RWPE1 (cell line): ENCODE results near the gene NSD1.
"Not testable (repeated sequence)": the region's sequence is repeated elsewhere in the genome, so short reads cannot be mapped to it uniquely, and the experiment has no call there.

ENCODE experiments used
- CTCF ChIA-PET: fragments of 350-600 bp; sonication (Branson Sonifier 250); formaldehyde crosslinking; extraction: SDS; loops from one replicate; lab custom pipeline; 2021; lab: Yijun Ruan, JAX
- POLR2A ChIA-PET: fragments of 400-600 bp; formaldehyde crosslinking; extraction: SDS; loops from one replicate; lab custom pipeline; 2020; ENCODE audit warnings: antibody characterized with exemption; ENCODE audit not compliant: low non-redundant PET; lab: Yijun Ruan, JAX
- DNase-seq: peaks from one replicate; pipeline ENCODE4 v3.0.0; 2012; ENCODE audit warnings: low spot score
- H3K27ac ChIP-seq: fragments of 450-650 bp; 2 replicates; pipeline ENCODE4 v1.5.1; 2017
- TF ChIP-seq, protein P1 (sequence below): fragments of 450-650 bp; conservative IDR thresholded peaks from 2 replicates; pipeline ENCODE4 v1.5.1; 2017; ENCODE audit warnings: low read depth, mild to moderate bottlenecking

Gene NSD1

DNA sequence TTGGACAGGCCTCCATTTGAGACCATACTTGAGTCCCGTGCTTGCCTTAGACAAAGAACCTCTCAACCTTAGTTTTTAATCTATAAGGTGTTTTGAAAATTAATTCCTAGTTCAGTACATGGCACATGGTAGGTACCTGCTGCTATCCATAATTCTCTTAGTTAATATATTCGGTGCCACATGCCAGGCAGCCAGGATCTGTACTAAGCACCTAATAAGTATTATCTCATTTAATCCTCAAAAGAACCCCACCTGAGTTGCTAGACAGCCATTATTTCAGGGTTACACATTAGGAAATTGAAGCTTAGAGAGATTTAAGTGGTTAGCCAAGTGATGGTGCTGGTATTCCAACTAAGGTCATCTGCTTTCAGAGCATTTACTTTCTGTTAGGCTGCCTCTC is 29.9 kb downstream of the NSD1 start:
- TF ChIP-seq, protein P1, sequence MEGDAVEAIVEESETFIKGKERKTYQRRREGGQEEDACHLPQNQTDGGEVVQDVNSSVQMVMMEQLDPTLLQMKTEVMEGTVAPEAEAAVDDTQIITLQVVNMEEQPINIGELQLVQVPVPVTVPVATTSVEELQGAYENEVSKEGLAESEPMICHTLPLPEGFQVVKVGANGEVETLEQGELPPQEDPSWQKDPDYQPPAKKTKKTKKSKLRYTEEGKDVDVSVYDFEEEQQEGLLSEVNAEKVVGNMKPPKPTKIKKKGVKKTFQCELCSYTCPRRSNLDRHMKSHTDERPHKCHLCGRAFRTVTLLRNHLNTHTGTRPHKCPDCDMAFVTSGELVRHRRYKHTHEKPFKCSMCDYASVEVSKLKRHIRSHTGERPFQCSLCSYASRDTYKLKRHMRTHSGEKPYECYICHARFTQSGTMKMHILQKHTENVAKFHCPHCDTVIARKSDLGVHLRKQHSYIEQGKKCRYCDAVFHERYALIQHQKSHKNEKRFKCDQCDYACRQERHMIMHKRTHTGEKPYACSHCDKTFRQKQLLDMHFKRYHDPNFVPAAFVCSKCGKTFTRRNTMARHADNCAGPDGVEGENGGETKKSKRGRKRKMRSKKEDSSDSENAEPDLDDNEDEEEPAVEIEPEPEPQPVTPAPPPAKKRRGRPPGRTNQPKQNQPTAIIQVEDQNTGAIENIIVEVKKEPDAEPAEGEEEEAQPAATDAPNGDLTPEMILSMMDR, result no peak
- DNase-seq, result no peak
- CTCF ChIA-PET, result interaction anchor here (0.7 kb wide), 1 partner anchor 15 kb away, joined by 3 read pairs; no protein-coding TSS in a partner anchor
- POLR2A ChIA-PET, result no interaction called here
- no peak overlapping the region for H3K27ac ChIP-seq

DNA sequence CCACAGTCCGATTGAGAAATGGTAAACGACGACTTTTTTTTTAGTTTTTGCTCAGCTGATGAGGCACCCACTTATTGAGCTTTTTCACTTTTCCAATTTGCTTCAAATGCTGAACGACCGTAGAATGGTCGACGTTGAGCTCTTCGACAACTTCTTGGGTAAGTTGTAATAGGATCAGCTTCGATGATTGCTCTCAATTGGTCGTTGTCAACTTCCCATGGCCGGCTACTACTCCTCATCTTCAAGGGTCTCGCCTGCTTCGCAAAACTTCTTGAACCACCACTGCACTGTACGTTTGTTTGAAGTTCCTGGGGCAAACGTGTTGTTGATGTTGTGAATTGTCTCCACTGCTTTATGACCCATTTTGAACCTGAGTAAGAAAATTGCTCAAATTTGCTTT is 35.7 kb downstream of the NSD1 start:
- ChIA-PET CTCF (no interaction called here), POLR2A (no interaction called here)
- TF ChIP-seq, protein P1, result no peak
- DNase-seq, result no peak
- H3K27ac ChIP-seq, result no peak overlapping the region

DNA sequence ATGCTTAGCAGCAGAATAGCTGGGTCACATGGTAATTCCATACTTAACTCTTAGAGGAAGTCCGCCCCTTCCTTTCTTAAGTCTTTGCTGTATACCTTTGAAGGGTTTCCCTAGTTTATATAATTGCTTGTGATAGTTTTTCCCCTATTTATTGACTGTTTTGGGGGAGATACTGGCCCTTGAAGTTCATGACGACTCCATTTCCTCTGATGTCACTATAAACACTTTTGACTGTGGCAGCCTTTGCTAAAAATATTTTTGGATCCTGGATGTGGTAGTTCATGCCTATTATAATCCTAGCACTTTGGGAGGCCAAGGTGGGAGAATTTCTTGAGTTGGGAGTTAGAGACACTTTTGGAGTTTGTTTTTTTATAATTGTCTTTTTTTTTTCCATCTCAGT is 38.4 kb downstream of the NSD1 start:
- POLR2A ChIA-PET, result no interaction called here
- no peak overlapping the region for H3K27ac ChIP-seq
- TF ChIP-seq, protein P1, result no peak
- CTCF ChIA-PET, result interaction anchor here (0.6 to 0.7 kb wide), 3 partner anchors 223 to 1475 kb away, joined by 3 to 5 read pairs (median 5); no protein-coding TSS in a partner anchor
- no peak for DNase-seq

DNA sequence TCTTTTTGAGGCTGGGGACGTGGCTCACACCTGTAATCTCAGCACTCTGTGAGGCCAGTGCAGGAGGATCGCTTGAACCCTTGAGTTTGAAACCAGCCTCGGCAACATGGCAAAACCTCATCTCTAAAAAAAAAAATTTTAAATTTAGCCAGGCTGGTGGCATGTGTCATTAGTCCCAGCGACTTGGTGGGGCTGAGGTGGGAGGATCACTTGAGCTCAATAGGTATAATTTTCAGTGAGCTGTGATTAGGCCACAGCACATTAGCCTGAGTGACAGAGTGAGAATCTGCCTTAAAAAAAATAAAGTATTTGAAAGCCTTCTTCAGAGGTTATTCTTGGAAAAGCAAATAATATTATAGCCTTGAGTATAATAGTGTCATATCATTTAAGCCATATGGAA is 41.8 kb downstream of the NSD1 start:
- ChIA-PET POLR2A (no interaction called here), CTCF (interaction anchor here (0.7 kb wide), 1 partner anchor 18 kb away, joined by 4 read pairs; no protein-coding TSS in a partner anchor)
- H3K27ac ChIP-seq, result no peak overlapping the region
- no peak for DNase-seq
- TF ChIP-seq, protein P1, result no peak

DNA sequence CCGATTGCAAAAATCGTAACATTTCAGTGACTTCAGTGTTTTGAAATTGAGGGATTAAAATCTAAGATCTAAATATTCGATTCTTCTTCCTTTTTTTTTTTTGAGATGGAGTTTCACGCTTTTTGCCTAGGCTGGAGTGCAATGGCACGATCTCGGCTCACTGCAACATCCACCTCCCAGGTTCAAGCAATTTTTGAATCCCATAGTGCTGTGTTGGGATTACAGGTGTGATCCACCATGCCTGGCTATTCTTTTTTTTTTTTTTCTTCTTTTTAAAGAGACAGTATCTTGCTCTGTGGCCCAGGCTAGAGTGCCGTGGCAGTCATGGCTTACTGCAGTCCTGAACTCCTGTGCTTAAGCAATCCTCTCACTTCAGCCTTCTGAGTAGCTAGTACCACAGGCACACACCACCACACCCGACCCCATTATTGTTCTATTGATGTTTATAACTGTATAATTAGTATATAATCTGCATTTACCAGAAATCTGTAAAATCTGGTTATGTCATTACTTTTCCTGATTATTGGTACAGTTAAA is 42.7 kb downstream of the NSD1 start:
- ChIA-PET POLR2A (interaction anchor here (1.5 kb wide), 1 partner anchor 11 kb away, joined by 4 read pairs; no protein-coding TSS in a partner anchor), CTCF (no interaction called here)
- DNase-seq, result no peak
- TF ChIP-seq, protein P1, result no peak
- no peak overlapping the region for H3K27ac ChIP-seq

DNA sequence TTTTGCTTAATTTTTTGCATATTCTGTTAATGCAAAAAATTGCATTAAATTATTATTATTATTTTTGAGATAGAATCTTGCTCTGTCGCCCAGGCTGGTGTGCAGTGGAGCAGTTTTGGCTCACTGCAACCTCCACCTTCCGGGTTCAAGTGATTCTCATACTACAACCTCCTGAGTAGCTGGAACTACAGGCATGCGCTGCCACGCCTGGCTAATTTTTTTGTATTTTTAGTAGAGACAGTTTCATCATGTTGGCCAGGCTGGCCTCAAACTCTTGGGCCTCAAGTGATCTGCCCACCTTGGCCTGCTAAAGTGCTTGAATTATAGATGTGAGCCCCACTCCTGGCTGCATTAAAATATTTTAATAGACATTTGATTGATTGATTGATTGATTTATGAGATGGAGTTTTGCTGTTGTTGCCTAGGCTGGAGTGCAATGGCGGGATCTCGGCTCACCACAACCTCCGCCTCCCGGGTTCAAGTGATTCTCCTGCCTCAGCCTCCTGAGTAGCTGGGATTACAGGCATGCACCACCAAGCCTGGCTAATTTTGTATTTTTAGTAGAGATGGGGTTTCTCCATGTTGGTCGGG is 44.4 kb downstream of the NSD1 start:
- DNase-seq, CTCF ChIA-PET, POLR2A ChIA-PET, H3K27ac ChIP-seq: not testable (repeated sequence)

DNA sequence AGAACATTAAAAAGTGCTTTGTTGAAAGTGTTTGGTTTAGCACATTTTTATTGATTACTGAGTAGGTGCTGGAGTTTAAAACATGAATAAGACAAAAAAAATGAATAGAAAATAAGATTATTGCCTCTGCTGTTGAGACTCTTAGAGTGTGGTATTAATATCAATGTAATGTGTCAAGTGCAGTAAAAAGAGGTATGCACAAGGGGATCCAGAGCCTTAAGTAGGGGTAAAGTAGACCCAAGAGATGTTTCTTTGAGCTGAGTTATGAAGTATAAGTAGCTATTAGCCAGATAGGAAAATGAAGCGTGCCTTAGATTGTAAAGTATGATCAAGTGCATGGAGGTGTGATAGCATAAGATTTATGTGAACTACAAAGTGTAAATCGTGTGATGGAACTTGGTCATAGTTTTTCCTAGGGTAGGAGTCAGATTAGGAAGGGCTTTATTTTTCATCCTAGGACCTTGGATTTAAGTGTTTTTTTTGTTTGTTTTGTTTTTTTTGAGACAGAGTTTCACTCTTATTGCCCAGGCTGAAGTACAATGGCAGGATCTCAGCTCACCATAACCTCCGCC is 45.2 kb downstream of the NSD1 start:
- POLR2A ChIA-PET, result no interaction called here
- DNase-seq, result no peak
- H3K27ac ChIP-seq, result no peak overlapping the region
- TF ChIP-seq, protein P1, result no peak
- CTCF ChIA-PET, result interaction anchor here (0.6 to 0.9 kb wide), 2 partner anchors 8 to 16 kb away, joined by 3 read pairs; no protein-coding TSS in a partner anchor
